Gastroesophageal sphincter (tissue), 4 donors: ENCODE data around the gene QPCTL. TPM values are rescaled to one million over a fixed set of nuclear protein-coding genes. Genes with fewer than 3 reads are reported as not detected.

ENCODE experiments used
- ATAC-seq: fragments of 150-250 bp; one replicate; pipeline ENCODE4 v1.9.1; 2016; ENCODE audit warnings: mild to moderate bottlenecking, moderate library complexity
- H3K27ac ChIP-seq, 4 donors: fragments of 200-600 bp; sonication (generic) in 3 of 4; 1 replicate in 3 of 4; 2 replicates in 1 of 4; pipeline ENCODE4 v1.5.1; 2016 to 2019
- H3K27me3 ChIP-seq: fragments of 200-600 bp; sonication (generic); one replicate; pipeline ENCODE4 v1.5.1; 2019
- H3K36me3 ChIP-seq, 2 donors: fragments of 200-600 bp; sonication (generic); one replicate each; pipeline ENCODE4 v1.5.1; 2019; ENCODE audit warnings: control low read depth in 1 of 2
- H3K4me1 ChIP-seq, 3 donors: fragments of 200-600 bp; sonication (generic); 1 replicate in 2 of 3; 2 replicates in 1 of 3; pipeline ENCODE4 v1.5.1; 2016 to 2019; ENCODE audit warnings: control low read depth in 2 of 3
- H3K4me3 ChIP-seq, 2 donors: fragments of 200-600 bp; sonication (generic); one replicate each; pipeline ENCODE4 v1.5.1; 2019; ENCODE audit warnings: mild to moderate bottlenecking in 1 of 2, moderate library complexity in 1 of 2
- H3K9me3 ChIP-seq, 3 donors: fragments of 200-600 bp; sonication (generic); one replicate each; pipeline ENCODE4 v1.5.1; 2017 to 2019; ENCODE audit warnings: control low read depth in 2 of 3
- CTCF ChIP-seq, 4 experiments: fragments of 200-600 bp in 2 of 4; fragments of 450-650 bp in 2 of 4; sonication (generic) in 1 of 4; IDR thresholded peaks; one replicate each; pipeline ENCODE4 v1.5.1; 2017 to 2019; ENCODE audit warnings: antibody characterized with exemption in 4 of 4, mild to moderate bottlenecking in 2 of 4, moderate library complexity in 2 of 4
- EP300 ChIP-seq: sonication (generic); formaldehyde crosslinking; IDR thresholded peaks from one replicate; pipeline ENCODE4 v1.6.1; 2017; ENCODE audit warnings: antibody characterized with exemption, mild to moderate bottlenecking
- POLR2A ChIP-seq, 2 donors: fragments of 450-650 bp; IDR thresholded peaks; one replicate each; pipeline ENCODE4 v1.6.1; 2017; ENCODE audit warnings: antibody characterized with exemption in 2 of 2, mild to moderate bottlenecking in 2 of 2, moderate library complexity in 1 of 2
- POLR2AphosphoS5 ChIP-seq: sonication (generic); formaldehyde crosslinking; IDR thresholded peaks from one replicate; pipeline ENCODE4 v1.6.1; 2017; ENCODE audit warnings: antibody characterized with exemption
- WGBS, 2 donors: methylation state at CpG; one replicate each; pipeline ENCODE4 v1.1.5; 2018; ENCODE audit warnings: low coverage in 1 of 2; 5-methylcytosine and 5-hydroxymethylcytosine counted together
- total RNA-seq, 4 donors: library from RNA; depleted of rRNA; stranded (reverse); fragments of >200 nt; gene quantifications; one replicate each; pipeline ENCODE4 v1.1.0, GENCODE V29; 2016

QPCTL gene
- total RNA-seq, 4 donors from 2014 or later = 2.7 to 6.6 (median 4.2) TPM

GRCh38 chr19:45701676-45702075, 9.2 kb downstream of the QPCTL start:
- no peak for ATAC-seq
- H3K27me3 ChIP-seq = no peaks in the 10 kb centered on the region
- peaks cover 0 to 44% of the 10 kb centered on the region in 2 donors for H3K36me3 ChIP-seq

GRCh38 chr19:45705115-45705514, 12.6 kb downstream of the QPCTL start:
- Histone ChIP-seq H3K27ac (no peak overlapping the region), H3K36me3 (peaks cover 0 to 29% of the 10 kb centered on the region in 2 donors), H3K27me3 (no peaks in the 10 kb centered on the region), H3K4me1 (peaks cover 0 to under 1% (median 0%) of the 10 kb centered on the region in 3 donors), H3K4me3 (no peak overlapping the region), H3K9me3 (no peaks in the 10 kb centered on the region)
- no peak for ATAC-seq
- 89 to 90% methylated on average over 8 to 9 of the region's 9 CpGs for WGBS, 2 donors
- TF ChIP-seq EP300 (no peak), CTCF (IDR thresholded peaks at IDR 0.05) (no peak), POLR2AphosphoS5 (no peak), POLR2A (IDR thresholded peaks at IDR 0.05) (no peak)

More at GRCh38 chr19:45701676-45702075, 9.2 kb downstream of the QPCTL start:
- 60 to 76% methylated on average over 1 to 5 of the region's 7 CpGs for WGBS, 2 donors
- H3K9me3 ChIP-seq = no peaks in the 10 kb centered on the region
- no peak overlapping the region for H3K4me3 ChIP-seq
- H3K4me1 ChIP-seq = no peaks in the 10 kb centered on the region
- TF ChIP-seq EP300 = no peak
- no peak for TF ChIP-seq POLR2AphosphoS5
- no peak for TF ChIP-seq CTCF (IDR thresholded peaks at IDR 0.05)
- no peak for TF ChIP-seq POLR2A (IDR thresholded peaks at IDR 0.05)
- H3K27ac ChIP-seq = no peak overlapping the region

GRCh38 chr19:45705710-45706415, 13.4 kb downstream of the QPCTL start:
- Histone ChIP-seq H3K27me3 (no peaks in the 10 kb centered on the region), H3K4me1 (peaks cover 0 to 8% (median 0%) of the 10 kb centered on the region in 3 donors), H3K4me3 (no peak overlapping the region), H3K36me3 (peaks cover 0 to 29% of the 10 kb centered on the region in 2 donors), H3K9me3 (no peaks in the 10 kb centered on the region), H3K27ac (no peak overlapping the region)
- WGBS, 2 donors = 89 to 100% methylated on average over 3 to 9 of the region's 12 CpGs
- no peak for ATAC-seq
- TF ChIP-seq POLR2A (IDR thresholded peaks at IDR 0.05) = no peak

GRCh38 chr19:45710356-45711130, 18.1 kb downstream of the QPCTL start:
- Histone ChIP-seq H3K9me3 (no peaks in the 10 kb centered on the region), H3K4me1 (peaks cover 0 to 20% (median 0%) of the 10 kb centered on the region in 3 donors), H3K27ac (peak overlapping the region in 2 of 4 donors; percentile 17 to 33), H3K36me3 (peaks cover 0 to 25% of the 10 kb centered on the region in 2 donors), H3K27me3 (no peaks in the 10 kb centered on the region), H3K4me3 (no peak overlapping the region)
- TF ChIP-seq POLR2A (IDR thresholded peaks at IDR 0.05) (no peak), EP300 (no peak)
- ATAC-seq = no peak
- 52 to 67% methylated on average over 8 to 9 of the region's 10 CpGs for WGBS, 2 donors

- Histone ChIP-seq H3K27ac (no peak overlapping the region), H3K27me3 (no peaks in the 10 kb centered on the region), H3K4me3 (no peak overlapping the region), H3K36me3 (peaks cover 0 to 25% of the 10 kb centered on the region in 2 donors), H3K9me3 (no peaks in the 10 kb centered on the region), H3K4me1 (peaks cover 0 to 31% (median 5%) of the 10 kb centered on the region in 3 donors)
- no peak for TF ChIP-seq POLR2AphosphoS5
- TF ChIP-seq CTCF (IDR thresholded peaks at IDR 0.05) = no peak
- TF ChIP-seq EP300 = no peak
- no peak for TF ChIP-seq POLR2A (IDR thresholded peaks at IDR 0.05)
- 89% methylated on average over 9 of the region's 76 CpGs; no CpG with 5 or more reads in 1 of the 2 donors for WGBS, 2 donors
- no peak for ATAC-seq
Measured at GRCh38 chr19:45711851-45712698, 19.6 kb downstream of the QPCTL start.
